Measurements from ENCODE around the gene BARX2. TPM values are rescaled to one million over a fixed set of nuclear protein-coding genes. Genes with fewer than 3 reads are reported as not detected.
A peak's percentile ranks its signal among the peaks of the same experiment; 100 is the strongest.
"Not testable (repeated sequence)": the region's sequence is repeated elsewhere in the genome, so short reads cannot be mapped to it uniquely, and the experiment has no call there.

BARX2 gene
- total and polyA plus RNA-seq, 9 donors = 0.06 to 6.2 (median 0.35) TPM; not detected in 4

DNA sequence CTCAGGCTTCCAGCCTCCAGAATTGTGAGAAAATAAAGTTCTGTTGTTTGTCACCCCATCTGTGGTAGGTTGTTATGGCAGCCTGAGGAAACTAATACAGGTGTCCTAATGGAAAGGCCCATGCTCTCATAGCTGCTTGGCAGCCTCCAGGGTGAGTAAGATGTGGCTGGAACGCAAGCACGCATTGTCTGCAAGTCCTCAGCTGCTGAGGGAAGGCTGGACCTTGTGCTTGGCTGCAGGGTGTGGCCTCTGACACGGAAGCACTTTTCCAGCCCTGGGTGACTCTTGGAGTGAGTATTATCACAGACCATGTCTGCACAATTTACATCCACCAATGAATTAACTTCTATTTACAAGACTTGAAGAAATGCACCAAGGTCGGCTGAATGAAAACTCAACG is 44.4 kb upstream of the BARX2 start:
- no peak for DNase-seq
- H3K9me3 ChIP-seq = no peaks in the 10 kb centered on the region
- intact Hi-C loops (cut with DNase I) = loop anchor here (1.0 to 5.0 kb wide), 3 partner anchors 46 to 214 kb away; no protein-coding TSS in a partner anchor
- H3K4me1 ChIP-seq (ENCODE audit: insufficient read depth) = peaks cover 2% of the 10 kb centered on the region
- H3K36me3 ChIP-seq = no peaks in the 10 kb centered on the region
- 84 to 96% (median 93%) methylated on average over 5 of the region's 5 CpGs for WGBS, 3 donors
- no peak overlapping the region for H3K4me3 ChIP-seq
- TF ChIP-seq EP300 (IDR thresholded peaks at IDR 0.05) (no peak), POLR2A (IDR thresholded peaks at IDR 0.05) (no peak)
- TF ChIP-seq, protein P1, sequence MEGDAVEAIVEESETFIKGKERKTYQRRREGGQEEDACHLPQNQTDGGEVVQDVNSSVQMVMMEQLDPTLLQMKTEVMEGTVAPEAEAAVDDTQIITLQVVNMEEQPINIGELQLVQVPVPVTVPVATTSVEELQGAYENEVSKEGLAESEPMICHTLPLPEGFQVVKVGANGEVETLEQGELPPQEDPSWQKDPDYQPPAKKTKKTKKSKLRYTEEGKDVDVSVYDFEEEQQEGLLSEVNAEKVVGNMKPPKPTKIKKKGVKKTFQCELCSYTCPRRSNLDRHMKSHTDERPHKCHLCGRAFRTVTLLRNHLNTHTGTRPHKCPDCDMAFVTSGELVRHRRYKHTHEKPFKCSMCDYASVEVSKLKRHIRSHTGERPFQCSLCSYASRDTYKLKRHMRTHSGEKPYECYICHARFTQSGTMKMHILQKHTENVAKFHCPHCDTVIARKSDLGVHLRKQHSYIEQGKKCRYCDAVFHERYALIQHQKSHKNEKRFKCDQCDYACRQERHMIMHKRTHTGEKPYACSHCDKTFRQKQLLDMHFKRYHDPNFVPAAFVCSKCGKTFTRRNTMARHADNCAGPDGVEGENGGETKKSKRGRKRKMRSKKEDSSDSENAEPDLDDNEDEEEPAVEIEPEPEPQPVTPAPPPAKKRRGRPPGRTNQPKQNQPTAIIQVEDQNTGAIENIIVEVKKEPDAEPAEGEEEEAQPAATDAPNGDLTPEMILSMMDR (IDR thresholded peaks at IDR 0.05) = no peak
- no peaks in the 10 kb centered on the region for H3K27me3 ChIP-seq
- no peak overlapping the region for H3K27ac ChIP-seq

DNA sequence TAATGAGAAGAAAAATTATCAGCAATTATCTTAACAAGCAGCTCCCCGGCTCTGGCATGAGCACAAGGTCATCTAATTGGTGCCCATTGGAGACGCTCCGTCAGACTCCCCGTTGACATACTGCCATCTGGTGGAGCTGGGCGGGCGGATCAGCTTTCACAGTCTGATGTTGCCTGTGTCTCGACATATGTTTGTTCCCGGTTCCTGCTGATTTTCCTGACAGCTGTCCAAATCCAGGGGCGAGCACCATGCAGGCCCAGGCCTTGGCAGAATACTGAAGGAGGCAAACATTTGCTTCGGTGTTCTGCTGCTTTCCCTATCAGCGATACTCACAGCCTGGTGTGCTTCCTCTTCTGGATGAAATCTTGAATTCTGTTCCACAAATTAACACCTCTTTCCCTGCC is 43.8 kb upstream of the BARX2 start:
- no peak overlapping the region for H3K4me3 ChIP-seq
- H3K27me3 ChIP-seq = no peaks in the 10 kb centered on the region
- TF ChIP-seq, protein P1 (IDR thresholded peaks at IDR 0.05) = peak; percentile 63 to 74 (median 63)
- no peak for TF ChIP-seq POLR2A (IDR thresholded peaks at IDR 0.05)
- no peak for TF ChIP-seq EP300 (IDR thresholded peaks at IDR 0.05)
- intact Hi-C loops (cut with DNase I) = loop anchor here (1.0 to 5.0 kb wide), 3 partner anchors 47 to 215 kb away; no protein-coding TSS in a partner anchor
- peaks cover 2% of the 10 kb centered on the region for H3K4me1 ChIP-seq (ENCODE audit: insufficient read depth)
- WGBS, 3 donors = 1% methylated on average over 11 of the region's 11 CpGs
- H3K27ac ChIP-seq = no peak overlapping the region
- no peaks in the 10 kb centered on the region for H3K9me3 ChIP-seq
- DNase-seq = peak; percentile 63 to 80 (median 77)
- H3K36me3 ChIP-seq = no peaks in the 10 kb centered on the region

DNA sequence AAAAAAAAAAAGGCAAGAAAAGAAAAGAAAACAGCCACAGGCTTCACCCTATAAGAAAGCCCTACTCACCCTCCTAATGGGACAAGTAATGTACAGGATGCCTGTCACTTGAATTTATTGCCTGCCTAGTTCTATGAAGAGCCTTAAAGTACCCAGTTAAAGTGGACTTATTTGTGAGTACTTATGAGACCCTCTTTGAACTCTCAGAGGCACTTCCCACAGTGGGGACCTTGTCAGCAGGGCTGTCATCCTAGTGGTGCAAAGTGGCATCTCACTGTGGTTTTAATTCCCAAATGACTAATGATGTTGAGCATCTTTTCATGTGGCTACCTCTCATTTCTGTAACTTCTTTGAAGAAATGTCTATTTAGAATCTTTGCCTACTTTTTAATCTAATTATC is 41.8 kb upstream of the BARX2 start:
- peaks cover 2% of the 10 kb centered on the region for H3K4me1 ChIP-seq (ENCODE audit: insufficient read depth)
- DNase-seq = no peak
- H3K36me3 ChIP-seq = no peaks in the 10 kb centered on the region
- intact Hi-C loops (cut with DNase I) = loop anchor here (5.0 kb wide), 2 partner anchors 212 to 217 kb away; no protein-coding TSS in a partner anchor
- no peak overlapping the region for H3K4me3 ChIP-seq
- H3K27ac ChIP-seq = no peak overlapping the region
- H3K9me3 ChIP-seq = no peaks in the 10 kb centered on the region
- H3K27me3 ChIP-seq = no peaks in the 10 kb centered on the region
- TF ChIP-seq EP300 (IDR thresholded peaks at IDR 0.05) (no peak), POLR2A (IDR thresholded peaks at IDR 0.05) (no peak)
- TF ChIP-seq, protein P1 (IDR thresholded peaks at IDR 0.05) = no peak

DNA sequence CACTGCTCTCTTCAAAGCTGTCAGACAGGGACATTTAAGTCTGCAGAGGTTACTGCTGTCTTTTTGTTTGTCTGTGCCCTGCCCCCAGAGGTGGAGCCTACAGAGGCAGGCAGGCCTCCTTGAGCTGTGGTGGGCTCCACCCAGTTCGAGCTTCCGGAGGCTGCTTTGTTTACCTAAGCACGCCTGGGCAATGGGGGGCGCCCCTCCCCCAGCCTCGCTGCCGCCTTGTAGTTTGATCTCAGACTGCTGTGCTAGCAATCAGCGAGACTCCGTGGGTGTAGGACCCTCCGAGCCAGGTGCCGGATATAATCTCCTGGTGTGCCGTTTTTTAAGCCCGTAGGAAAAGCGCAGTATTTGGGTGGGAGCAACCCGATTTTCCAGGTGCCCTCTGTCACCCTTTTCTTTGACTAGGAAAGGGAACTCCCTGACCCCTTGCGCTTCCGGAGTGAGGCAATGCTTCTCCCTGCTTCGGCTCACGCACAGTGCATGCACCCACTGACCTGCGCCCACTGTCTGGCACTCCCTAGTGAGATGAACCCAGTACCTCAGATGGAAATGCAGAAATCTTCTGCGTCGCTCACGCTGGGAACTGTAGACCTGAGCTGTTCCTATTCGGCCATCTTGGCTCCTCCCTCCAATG is 31.2 kb upstream of the BARX2 start:
- H3K9me3 ChIP-seq; H3K27me3 ChIP-seq; H3K4me1 ChIP-seq (ENCODE audit: insufficient read depth); H3K36me3 ChIP-seq; H3K4me3 ChIP-seq; intact Hi-C loops (cut with DNase I); DNase-seq; H3K27ac ChIP-seq: not testable (repeated sequence)
- 86 to 93% (median 91%) methylated on average over 23 of the region's 23 CpGs for WGBS, 3 donors

DNA sequence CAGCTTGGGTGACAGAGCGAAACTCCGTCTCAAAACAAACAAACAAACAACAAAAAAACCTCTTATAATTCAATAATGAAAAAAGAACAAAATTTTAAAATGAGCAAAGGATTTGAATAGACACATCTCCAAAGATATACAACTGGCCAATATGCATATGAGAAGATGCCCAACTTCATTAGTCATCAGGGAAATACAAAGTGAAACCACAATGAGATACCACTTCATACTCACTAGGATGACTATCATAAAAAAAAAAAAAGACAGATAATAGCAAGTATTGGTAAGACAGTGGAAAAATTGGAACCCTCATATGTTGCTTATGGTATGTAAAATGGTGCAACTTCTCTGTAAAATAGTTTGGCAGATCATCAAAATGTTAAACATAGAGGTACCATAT is 28.7 kb upstream of the BARX2 start:
- no peaks in the 10 kb centered on the region for H3K36me3 ChIP-seq
- H3K27ac ChIP-seq = no peak overlapping the region
- intact Hi-C loops (cut with DNase I) = no loop called here
- H3K4me1 ChIP-seq (ENCODE audit: insufficient read depth) = no peaks in the 10 kb centered on the region
- no peaks in the 10 kb centered on the region for H3K27me3 ChIP-seq
- no peaks in the 10 kb centered on the region for H3K9me3 ChIP-seq
- TF ChIP-seq, protein P1 (IDR thresholded peaks at IDR 0.05) = no peak
- TF ChIP-seq POLR2A (IDR thresholded peaks at IDR 0.05) (no peak), EP300 (IDR thresholded peaks at IDR 0.05) (no peak)
- H3K4me3 ChIP-seq = no peak overlapping the region
- WGBS, 3 donors = 76 to 92% (median 84%) methylated on average over 2 of the region's 2 CpGs
- no peak for DNase-seq
